Measurements from ENCODE around the gene TC2N. TPM values are rescaled to one million over a fixed set of nuclear protein-coding genes. Genes with fewer than 3 reads are reported as not detected.
A peak's percentile ranks its signal among the peaks of the same experiment; 100 is the strongest.

Gene TC2N
- total RNA-seq, 1 experiment from 2014 or later = 15.9 TPM

GRCh38 chr14:91841065-91841464, 26.3 kb downstream of the TC2N start (continued):
- TF ChIP-seq CTCF (IDR thresholded peaks at IDR 0.05 in 2 of 3, conservative IDR thresholded peaks at IDR 0.05 in 1 of 3; ENCODE audit: borderline replicate concordance in 1 of 3, insufficient read depth in 1 of 3, low read depth in 2 of 3, low read length in 2 of 3) = no peak
- TF ChIP-seq RAD21 (IDR thresholded peaks at IDR 0.05; ENCODE audit: low read depth) = no peak
- TF ChIP-seq CBX3 (IDR thresholded peaks at IDR 0.05; ENCODE audit: low read depth) = no peak
- TF ChIP-seq CEBPB (IDR thresholded peaks at IDR 0.05; ENCODE audit: low read depth) = no peak

DNA sequence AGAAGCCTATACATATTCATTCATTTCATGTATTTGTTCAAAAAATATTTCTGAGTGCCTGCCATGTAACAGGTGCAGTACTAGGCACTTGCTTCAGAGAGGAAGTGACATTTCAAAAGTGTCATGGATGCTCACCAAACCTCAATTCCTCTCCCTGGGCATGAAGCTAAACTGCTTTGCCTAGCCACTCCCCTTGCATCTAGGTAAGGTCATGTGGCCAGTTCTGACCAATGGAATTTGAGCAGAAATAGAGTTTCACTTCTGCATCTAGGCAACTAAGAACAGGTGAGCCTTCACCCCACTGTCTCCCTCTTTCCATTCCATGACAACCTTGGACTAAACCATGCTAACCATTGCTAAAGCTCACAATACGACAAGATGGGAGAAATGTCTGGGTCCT, 27.6 kb downstream of the TC2N start:
- intact Hi-C loops (cut with micrococcal nuclease) = no loop called here
- TF ChIP-seq ZFX (IDR thresholded peaks at IDR 0.05) (no peak), CBX3 (IDR thresholded peaks at IDR 0.05; ENCODE audit: low read depth) (no peak)
- BruUV-seq (replicated peaks) = no TSS peak
- RAD21 ChIA-PET (ENCODE audit: low non-redundant PET in 1 of 2, low total read pairs in 2 of 2, uncharacterized antibody in 2 of 2, unreplicated experiment in 2 of 2) = no interaction called here
- no peak for ATAC-seq
- Histone ChIP-seq H3K9ac (ENCODE audit: low read length) (no peak overlapping the region), H3K79me2 (ENCODE audit: insufficient read depth, low read length) (no peaks in the 10 kb centered on the region), H3K4me1 (ENCODE audit: control insufficient read depth in 1 of 2, insufficient read depth in 2 of 2, low read length in 2 of 2) (peaks cover 5 to 15% of the 10 kb centered on the region in 2 experiments; a peak in 3 of 4 replicates), H3K27ac (ENCODE audit: low read depth, low read length) (no peak overlapping the region), H3K4me2 (ENCODE audit: low read length) (no peak overlapping the region), H3K27me3 (ENCODE audit: insufficient read depth, low read length) (peaks cover 11% of the 10 kb centered on the region; the same call in 1 of the 2 replicates), H4K20me1 (ENCODE audit: insufficient read depth) (no peaks in the 10 kb centered on the region), H2AFZ (ENCODE audit: low read depth, low read length, poor library complexity, severe bottlenecking) (no peak overlapping the region), H3K4me3 (replicated peaks in 1 of 2; ENCODE audit: low read depth in 1 of 2, low read length in 2 of 2) (no peak overlapping the region), H3K36me3 (ENCODE audit: control insufficient read depth in 1 of 2, insufficient read depth in 2 of 2, low read length in 2 of 2) (no peaks in the 10 kb centered on the region), H3K9me3 (ENCODE audit: control insufficient read depth in 1 of 2, insufficient read depth in 1 of 2, low read depth in 1 of 2, low read length in 2 of 2) (no peaks in the 10 kb centered on the region), H3K9me2 (ENCODE audit: insufficient read depth) (no peaks in the 10 kb centered on the region)
- DNase-seq (ENCODE audit: low read depth, low spot score) = no peak
- POLR2A ChIA-PET = no interaction called here
- CTCF ChIA-PET = no interaction called here

- intact Hi-C loops (cut with micrococcal nuclease) = no loop called here
- TSS peak; percentile 95 for BruUV-seq (replicated peaks)
Observed at GRCh38 chr14:91837076-91837475, 30.3 kb downstream of the TC2N start.

More at GRCh38 chr14:91837076-91837475, 30.3 kb downstream of the TC2N start:
- POLR2A ChIA-PET = no interaction called here
- CTCF ChIA-PET = no interaction called here
- DNase-seq (ENCODE audit: low read depth, low spot score) (no peak), ATAC-seq (no peak)
- Histone ChIP-seq H3K36me3 (ENCODE audit: control insufficient read depth in 1 of 2, insufficient read depth in 2 of 2, low read length in 2 of 2) (no peaks in the 10 kb centered on the region), H3K9me2 (ENCODE audit: insufficient read depth) (no peaks in the 10 kb centered on the region), H3K4me2 (ENCODE audit: low read length) (peak overlapping the region; percentile 86), H3K27me3 (ENCODE audit: insufficient read depth, low read length) (peaks cover 16% of the 10 kb centered on the region; the same call in 1 of the 2 replicates), H3K79me2 (ENCODE audit: insufficient read depth, low read length) (no peaks in the 10 kb centered on the region), H4K20me1 (ENCODE audit: insufficient read depth) (no peaks in the 10 kb centered on the region), H3K4me1 (ENCODE audit: control insufficient read depth in 1 of 2, insufficient read depth in 2 of 2, low read length in 2 of 2) (peaks cover 5 to 15% of the 10 kb centered on the region in 2 experiments; a peak in 3 of 4 replicates), H2AFZ (ENCODE audit: low read depth, low read length, poor library complexity, severe bottlenecking) (peak overlapping the region; percentile 27), H3K9ac (ENCODE audit: low read length) (peak overlapping the region; percentile 58), H3K27ac (ENCODE audit: low read depth, low read length) (no peak overlapping the region), H3K9me3 (ENCODE audit: control insufficient read depth in 1 of 2, insufficient read depth in 1 of 2, low read depth in 1 of 2, low read length in 2 of 2) (no peaks in the 10 kb centered on the region), H3K4me3 (replicated peaks in 1 of 2; ENCODE audit: low read depth in 1 of 2, low read length in 2 of 2) (peak overlapping the region; percentile 49 to 66)
- RAD21 ChIA-PET (ENCODE audit: low non-redundant PET in 1 of 2, low total read pairs in 2 of 2, uncharacterized antibody in 2 of 2, unreplicated experiment in 2 of 2) = no interaction called here
- TF ChIP-seq, protein P1, sequence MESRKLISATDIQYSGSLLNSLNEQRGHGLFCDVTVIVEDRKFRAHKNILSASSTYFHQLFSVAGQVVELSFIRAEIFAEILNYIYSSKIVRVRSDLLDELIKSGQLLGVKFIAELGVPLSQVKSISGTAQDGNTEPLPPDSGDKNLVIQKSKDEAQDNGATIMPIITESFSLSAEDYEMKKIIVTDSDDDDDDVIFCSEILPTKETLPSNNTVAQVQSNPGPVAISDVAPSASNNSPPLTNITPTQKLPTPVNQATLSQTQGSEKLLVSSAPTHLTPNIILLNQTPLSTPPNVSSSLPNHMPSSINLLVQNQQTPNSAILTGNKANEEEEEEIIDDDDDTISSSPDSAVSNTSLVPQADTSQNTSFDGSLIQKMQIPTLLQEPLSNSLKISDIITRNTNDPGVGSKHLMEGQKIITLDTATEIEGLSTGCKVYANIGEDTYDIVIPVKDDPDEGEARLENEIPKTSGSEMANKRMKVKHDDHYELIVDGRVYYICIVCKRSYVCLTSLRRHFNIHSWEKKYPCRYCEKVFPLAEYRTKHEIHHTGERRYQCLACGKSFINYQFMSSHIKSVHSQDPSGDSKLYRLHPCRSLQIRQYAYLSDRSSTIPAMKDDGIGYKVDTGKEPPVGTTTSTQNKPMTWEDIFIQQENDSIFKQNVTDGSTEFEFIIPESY (IDR thresholded peaks at IDR 0.05; ENCODE audit: extremely low read depth, insufficient replicate concordance, low read length) = no peak
